T47D (cell line): ENCODE data around the gene HSPG2.
"Not testable (repeated sequence)": the region's sequence is repeated elsewhere in the genome, so short reads cannot be mapped to it uniquely, and the experiment has no call there.

Experiments
- DNase-seq, 2 experiments: peaks; one replicate each; pipeline versions ENCODE4 v3.0.0 to v3.0.0-alpha.2; 2011 to 2012; ENCODE audit warnings: low read depth in 1 of 2, low spot score in 1 of 2
- JUND ChIP-seq: IDR thresholded peaks from 2 replicates; pipeline ENCODE4 v1.6.1; 2012; ENCODE audit warnings: low read depth
- in situ Hi-C: cut with HindIII; loops from 2 replicates; pipeline ENCODE4 v1.10.0; 2016; ENCODE audit warnings: low sequenced_read_pairs, low pct_unique_long_range_greater_than_20kb

The HSPG2 gene

GRCh38 chr1:21937034-21937371 is at the start of gene HSPG2:
TSS of gene HSPG2 (minus strand) at chr1:21937310. CDS start at chr1:21937217, 93 bp downstream.
- in situ Hi-C loops = no loop called here
- no peak for TF ChIP-seq JUND
- no peak for DNase-seq

- in situ Hi-C loops = not testable (repeated sequence)
These were observed 49.3 kb upstream of the HSPG2 start for GRCh38 chr1:21986386-21986785.

GRCh38 chr1:21985893-21986292 is 48.8 kb upstream of the HSPG2 start:
- DNase-seq, in situ Hi-C loops: not testable (repeated sequence)

More at GRCh38 chr1:21986386-21986785, 49.3 kb upstream of the HSPG2 start:
- not testable (repeated sequence) for DNase-seq

GRCh38 chr1:21983539-21983938 is 46.4 kb upstream of the HSPG2 start:
- DNase-seq, in situ Hi-C loops: not testable (repeated sequence)

- DNase-seq, in situ Hi-C loops: not testable (repeated sequence)
These were observed 45.0 kb upstream of the HSPG2 start for GRCh38 chr1:21982122-21982521.

- in situ Hi-C loops = not testable (repeated sequence)
These were observed 44.1 kb upstream of the HSPG2 start for GRCh38 chr1:21981253-21981652.

GRCh38 chr1:21980515-21981220 is 43.6 kb upstream of the HSPG2 start:
- in situ Hi-C loops, DNase-seq: not testable (repeated sequence)

More at GRCh38 chr1:21981253-21981652, 44.1 kb upstream of the HSPG2 start:
- DNase-seq = not testable (repeated sequence)

GRCh38 chr1:21978209-21978608 is 41.1 kb upstream of the HSPG2 start:
- DNase-seq, in situ Hi-C loops: not testable (repeated sequence)

GRCh38 chr1:21976703-21977239 is 39.7 kb upstream of the HSPG2 start, which contains the start of gene CELA3B:
TSS of gene CELA3B (plus strand) at chr1:21977022. CDS start at chr1:21977040, 18 bp downstream.
- in situ Hi-C loops, DNase-seq: not testable (repeated sequence)

GRCh38 chr1:21975296-21975695 is 38.2 kb upstream of the HSPG2 start:
- in situ Hi-C loops, DNase-seq: not testable (repeated sequence)

- DNase-seq, in situ Hi-C loops: not testable (repeated sequence)
These were observed 37.6 kb upstream of the HSPG2 start for GRCh38 chr1:21974699-21975098.

- in situ Hi-C loops, DNase-seq: not testable (repeated sequence)
These were observed 36.8 kb upstream of the HSPG2 start for GRCh38 chr1:21973948-21974347.

- in situ Hi-C loops, DNase-seq: not testable (repeated sequence)
These were observed 35.9 kb upstream of the HSPG2 start for GRCh38 chr1:21972973-21973441.

GRCh38 chr1:21970523-21970922 is 33.4 kb upstream of the HSPG2 start:
- in situ Hi-C loops, DNase-seq: not testable (repeated sequence)

- in situ Hi-C loops, DNase-seq: not testable (repeated sequence)
These were observed 32.0 kb upstream of the HSPG2 start for GRCh38 chr1:21969066-21969465.

GRCh38 chr1:21967216-21967615 is 30.1 kb upstream of the HSPG2 start:
- DNase-seq, in situ Hi-C loops: not testable (repeated sequence)
